Osteoblast (primary cell): ENCODE data around the gene TNIK. TPM values are rescaled to one million over a fixed set of nuclear protein-coding genes. Genes with fewer than 3 reads are reported as not detected.

ENCODE experiments used
- DNase-seq: peaks from one replicate; pipeline ENCODE4 v3.0.0; 2011; ENCODE audit warnings: low spot score, mixed read lengths; ENCODE audit not compliant: insufficient read length; ENCODE audit errors: missing footprints
- H2AFZ ChIP-seq: 2 replicates; pipeline ENCODE4 v1.6.0; 2011; ENCODE audit warnings: mild to moderate bottlenecking, low read length
- H3K27ac ChIP-seq: 2 replicates; pipeline ENCODE4 v1.5.1; 2011; ENCODE audit warnings: mild to moderate bottlenecking, low read depth, low read length, moderate library complexity
- H3K27me3 ChIP-seq: 2 replicates; pipeline ENCODE4 v1.6.0; 2012; ENCODE audit warnings: mild to moderate bottlenecking, control low read depth, inconsistent platforms, low read length, moderate library complexity; ENCODE audit not compliant: insufficient read depth
- H3K36me3 ChIP-seq: 2 replicates; pipeline ENCODE4 v1.5.1; 2011; ENCODE audit warnings: mild to moderate bottlenecking, low read length, control low read depth, moderate library complexity; ENCODE audit not compliant: insufficient read depth
- H3K4me1 ChIP-seq: 2 replicates; pipeline ENCODE4 v1.5.1; 2011; ENCODE audit warnings: mild to moderate bottlenecking, low read length, control low read depth, moderate library complexity; ENCODE audit not compliant: insufficient read depth
- H3K4me2 ChIP-seq: 2 replicates; pipeline ENCODE4 v1.6.0; 2011; ENCODE audit warnings: mild to moderate bottlenecking, low read length; ENCODE audit not compliant: insufficient read depth
- H3K4me3 ChIP-seq: fragments of 200-600 bp; sonication (generic); 3 replicates; pipeline ENCODE4 v1.5.1; 2012; ENCODE audit warnings: mild to moderate bottlenecking, low read length, inconsistent platforms; ENCODE audit not compliant: insufficient read depth
- H3K79me2 ChIP-seq: 2 replicates; pipeline ENCODE4 v1.6.0; 2012; ENCODE audit warnings: mild to moderate bottlenecking, low read length, control low read depth, inconsistent platforms; ENCODE audit not compliant: insufficient read depth
- H3K9me3 ChIP-seq: 2 replicates; pipeline ENCODE4 v1.5.1; 2011; ENCODE audit warnings: low read depth, low read length, control low read depth
- H4K20me1 ChIP-seq: 2 replicates; pipeline ENCODE4 v1.6.0; 2012; ENCODE audit warnings: mild to moderate bottlenecking, low read length, control low read depth; ENCODE audit not compliant: insufficient read depth
- CTCF ChIP-seq: IDR thresholded peaks from 2 replicates; pipeline ENCODE4 v1.5.1; 2011; ENCODE audit warnings: mild to moderate bottlenecking, low read depth, low read length, moderate library complexity; ENCODE audit errors: extremely low read depth
- total RNA-seq: library from RNA; depleted of rRNA; stranded (reverse); fragments of >200 nt; gene quantifications from 2 replicates; pipeline ENCODE4 v1.2.3, GENCODE V29; 2012

The TNIK gene
- total RNA-seq, 1 donor: 7.6 TPM

- H3K4me2 ChIP-seq: no peak overlapping the region
- H3K27ac ChIP-seq: no peak overlapping the region
- no peak overlapping the region for H2AFZ ChIP-seq
- H3K9me3 ChIP-seq: no peaks in the 10 kb centered on the region
- no peaks in the 10 kb centered on the region for H4K20me1 ChIP-seq
- DNase-seq: no peak
- no peaks in the 10 kb centered on the region for H3K36me3 ChIP-seq
- H3K27me3 ChIP-seq: no peaks in the 10 kb centered on the region
- no peak overlapping the region for H3K4me3 ChIP-seq
- H3K4me1 ChIP-seq: no peaks in the 10 kb centered on the region
- H3K79me2 ChIP-seq: no peaks in the 10 kb centered on the region
- no peak for TF ChIP-seq CTCF
Measured at GRCh38 chr3:171497468-171497867, 37.3 kb upstream of the TNIK start.

- Histone ChIP-seq H3K9me3 (no peaks in the 10 kb centered on the region), H3K4me3 (no peak overlapping the region), H3K4me2 (no peak overlapping the region), H2AFZ (no peak overlapping the region), H3K36me3 (no peaks in the 10 kb centered on the region), H3K4me1 (no peaks in the 10 kb centered on the region), H4K20me1 (no peaks in the 10 kb centered on the region), H3K27ac (no peak overlapping the region), H3K27me3 (no peaks in the 10 kb centered on the region), H3K79me2 (no peaks in the 10 kb centered on the region)
- no peak for TF ChIP-seq CTCF
- DNase-seq: no peak
Measured at GRCh38 chr3:171495413-171495812, 35.2 kb upstream of the TNIK start.

- no peak overlapping the region for H3K27ac ChIP-seq
- H3K79me2 ChIP-seq: no peaks in the 10 kb centered on the region
- H3K4me1 ChIP-seq: no peaks in the 10 kb centered on the region
- no peaks in the 10 kb centered on the region for H3K27me3 ChIP-seq
- H4K20me1 ChIP-seq: no peaks in the 10 kb centered on the region
- no peak overlapping the region for H3K4me2 ChIP-seq
- H3K36me3 ChIP-seq: no peaks in the 10 kb centered on the region
- H2AFZ ChIP-seq: no peak overlapping the region
- DNase-seq: no peak
- H3K4me3 ChIP-seq: no peak overlapping the region
- no peaks in the 10 kb centered on the region for H3K9me3 ChIP-seq
- no peak for TF ChIP-seq CTCF
Measured at GRCh38 chr3:171494457-171495109, 34.4 kb upstream of the TNIK start.

- H3K9me3 ChIP-seq: no peaks in the 10 kb centered on the region
- no peaks in the 10 kb centered on the region for H3K79me2 ChIP-seq
- H3K4me3 ChIP-seq: no peak overlapping the region
- no peak overlapping the region for H3K27ac ChIP-seq
- no peaks in the 10 kb centered on the region for H4K20me1 ChIP-seq
- DNase-seq: no peak
- peaks cover 3% of the 10 kb centered on the region for H3K27me3 ChIP-seq
- H3K36me3 ChIP-seq: no peaks in the 10 kb centered on the region
- no peak overlapping the region for H2AFZ ChIP-seq
- no peaks in the 10 kb centered on the region for H3K4me1 ChIP-seq
- no peak overlapping the region for H3K4me2 ChIP-seq
- no peak for TF ChIP-seq CTCF
Measured at GRCh38 chr3:171491361-171491760, 31.2 kb upstream of the TNIK start.
